B cell (primary cell): ENCODE results near the gene TPK1.

ENCODE experiments used
- CTCF ChIP-seq: fragments of 200-600 bp; IDR thresholded peaks from one replicate; pipeline ENCODE4 v1.8.0; 2022; ENCODE audit warnings: antibody characterized with exemption, mild to moderate bottlenecking
- EZH2 ChIP-seq: IDR thresholded peaks from 2 replicates; pipeline ENCODE4 v1.6.1; 2012; ENCODE audit warnings: borderline replicate concordance, low read depth, mild to moderate bottlenecking, moderate library complexity, low read length; ENCODE audit not compliant: insufficient read depth, poor library complexity, severe bottlenecking

- no peak for TF ChIP-seq CTCF
- no peak for TF ChIP-seq EZH2
Measured at GRCh38 chr7:144853542-144853941, 17.7 kb upstream of the TPK1 start.
